ENCODE results near the gene PTPRJ. TPM values are rescaled to one million over a fixed set of nuclear protein-coding genes. Genes with fewer than 3 reads are reported as not detected.
"Not testable (repeated sequence)": the region's sequence is repeated elsewhere in the genome, so short reads cannot be mapped to it uniquely, and the experiment has no call there.

The PTPRJ gene
- total RNA-seq, 1 donor from 2014 or later = 5.9 TPM

DNA sequence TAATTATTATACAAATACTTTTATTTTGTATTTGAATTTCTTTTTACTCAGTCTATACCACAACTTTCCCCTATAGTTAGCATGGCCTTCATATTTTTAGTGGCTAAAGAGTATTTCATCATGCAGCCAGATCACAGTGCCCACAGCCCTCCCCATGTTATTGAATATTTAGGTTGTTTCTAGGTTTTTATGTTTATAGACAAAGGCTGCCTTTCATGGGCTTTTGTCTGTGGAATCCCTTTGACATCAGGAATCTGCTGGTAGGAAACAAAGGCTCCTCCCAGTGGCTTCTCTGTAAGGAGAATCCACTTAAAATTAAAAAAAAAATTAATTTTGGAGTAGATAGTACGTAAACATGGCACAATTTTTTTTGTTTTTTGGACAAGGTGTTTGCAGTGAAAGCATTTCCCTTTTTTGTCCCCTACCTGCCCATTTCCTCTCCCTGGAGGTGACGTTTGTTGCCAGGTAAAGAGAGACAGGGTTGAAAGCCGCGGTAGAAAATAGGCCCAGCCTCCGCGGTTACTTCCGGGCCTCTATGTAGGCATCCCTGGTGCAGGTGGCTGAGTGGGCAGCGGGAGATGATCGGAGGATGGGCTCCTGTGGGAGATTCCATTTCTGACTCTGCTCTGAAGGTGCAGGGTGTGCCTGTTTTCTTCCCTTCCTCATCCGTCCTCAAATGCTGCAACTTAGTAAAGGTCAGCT is 154.0 kb downstream of the PTPRJ start:
- TF ChIP-seq, protein P1, sequence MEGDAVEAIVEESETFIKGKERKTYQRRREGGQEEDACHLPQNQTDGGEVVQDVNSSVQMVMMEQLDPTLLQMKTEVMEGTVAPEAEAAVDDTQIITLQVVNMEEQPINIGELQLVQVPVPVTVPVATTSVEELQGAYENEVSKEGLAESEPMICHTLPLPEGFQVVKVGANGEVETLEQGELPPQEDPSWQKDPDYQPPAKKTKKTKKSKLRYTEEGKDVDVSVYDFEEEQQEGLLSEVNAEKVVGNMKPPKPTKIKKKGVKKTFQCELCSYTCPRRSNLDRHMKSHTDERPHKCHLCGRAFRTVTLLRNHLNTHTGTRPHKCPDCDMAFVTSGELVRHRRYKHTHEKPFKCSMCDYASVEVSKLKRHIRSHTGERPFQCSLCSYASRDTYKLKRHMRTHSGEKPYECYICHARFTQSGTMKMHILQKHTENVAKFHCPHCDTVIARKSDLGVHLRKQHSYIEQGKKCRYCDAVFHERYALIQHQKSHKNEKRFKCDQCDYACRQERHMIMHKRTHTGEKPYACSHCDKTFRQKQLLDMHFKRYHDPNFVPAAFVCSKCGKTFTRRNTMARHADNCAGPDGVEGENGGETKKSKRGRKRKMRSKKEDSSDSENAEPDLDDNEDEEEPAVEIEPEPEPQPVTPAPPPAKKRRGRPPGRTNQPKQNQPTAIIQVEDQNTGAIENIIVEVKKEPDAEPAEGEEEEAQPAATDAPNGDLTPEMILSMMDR (IDR thresholded peaks at IDR 0.05) = no peak

DNA sequence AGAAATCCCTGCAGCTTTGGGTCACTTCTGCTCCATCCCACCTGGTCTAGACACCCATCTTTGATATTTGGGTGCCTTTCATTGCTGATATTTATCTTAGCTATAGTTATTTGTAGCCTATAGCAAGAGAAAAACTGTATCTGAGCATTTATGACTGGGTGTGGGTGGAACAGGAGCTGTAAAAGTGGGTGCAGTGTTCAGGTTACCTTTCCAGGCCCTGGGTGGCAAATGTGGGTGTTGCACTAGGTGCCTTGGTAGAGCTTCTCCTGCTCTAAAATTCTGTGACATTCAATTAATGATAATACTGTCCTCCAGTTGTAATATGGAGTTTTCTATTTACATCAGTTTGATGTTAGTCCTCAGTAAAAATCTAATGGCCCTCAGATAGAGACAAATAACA is 157.9 kb downstream of the PTPRJ start:
- no peak for DNase-seq (ENCODE audit: low spot score in 2 of 2)
- no peaks in the 10 kb centered on the region for H3K9me3 ChIP-seq
- TF ChIP-seq, protein P1 (IDR thresholded peaks at IDR 0.05) = no peak
- H3K27ac ChIP-seq = no peak overlapping the region
- H3K4me3 ChIP-seq = no peak overlapping the region
- H3K4me1 ChIP-seq = peaks cover 0 to 2% of the 10 kb centered on the region in 2 donors
- intact Hi-C loops (cut with DNase I) = no loop called here
- peaks cover 8 to 15% of the 10 kb centered on the region in 2 donors for H3K36me3 ChIP-seq
- no peaks in the 10 kb centered on the region for H3K27me3 ChIP-seq

More for the DNA sequence above, 154.0 kb downstream of the PTPRJ start:
- H3K27me3 ChIP-seq = no peaks in the 10 kb centered on the region
- H3K9me3 ChIP-seq = no peaks in the 10 kb centered on the region
- intact Hi-C loops (cut with DNase I) = no loop called here
- peaks cover 0 to 2% of the 10 kb centered on the region in 2 donors for H3K4me1 ChIP-seq
- H3K27ac ChIP-seq = no peak overlapping the region
- H3K4me3 ChIP-seq = no peak overlapping the region
- no peak for DNase-seq (ENCODE audit: low spot score in 2 of 2)
- peaks cover 0 to 4% of the 10 kb centered on the region in 2 donors for H3K36me3 ChIP-seq

DNA sequence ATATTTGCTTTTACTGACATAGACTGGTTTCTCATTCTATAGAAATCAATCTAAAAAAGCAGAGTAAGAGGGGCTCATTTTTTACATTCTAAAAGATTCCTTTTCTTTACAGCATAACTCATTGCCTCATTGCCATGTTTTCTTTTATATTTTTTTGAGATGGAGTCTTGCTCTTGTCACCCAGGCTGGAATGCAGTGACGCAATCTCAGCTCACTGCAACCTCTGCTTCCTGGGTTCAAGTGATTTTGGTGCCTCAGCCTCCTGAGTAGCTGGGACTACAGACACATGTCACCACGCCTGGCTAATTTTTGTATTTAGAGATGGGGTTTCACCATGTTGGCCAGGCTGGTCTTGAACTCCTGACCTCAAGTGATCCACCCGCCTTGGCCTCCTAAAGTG is 159.5 kb downstream of the PTPRJ start:
- DNase-seq (ENCODE audit: low spot score in 2 of 2) = not testable (repeated sequence)

DNA sequence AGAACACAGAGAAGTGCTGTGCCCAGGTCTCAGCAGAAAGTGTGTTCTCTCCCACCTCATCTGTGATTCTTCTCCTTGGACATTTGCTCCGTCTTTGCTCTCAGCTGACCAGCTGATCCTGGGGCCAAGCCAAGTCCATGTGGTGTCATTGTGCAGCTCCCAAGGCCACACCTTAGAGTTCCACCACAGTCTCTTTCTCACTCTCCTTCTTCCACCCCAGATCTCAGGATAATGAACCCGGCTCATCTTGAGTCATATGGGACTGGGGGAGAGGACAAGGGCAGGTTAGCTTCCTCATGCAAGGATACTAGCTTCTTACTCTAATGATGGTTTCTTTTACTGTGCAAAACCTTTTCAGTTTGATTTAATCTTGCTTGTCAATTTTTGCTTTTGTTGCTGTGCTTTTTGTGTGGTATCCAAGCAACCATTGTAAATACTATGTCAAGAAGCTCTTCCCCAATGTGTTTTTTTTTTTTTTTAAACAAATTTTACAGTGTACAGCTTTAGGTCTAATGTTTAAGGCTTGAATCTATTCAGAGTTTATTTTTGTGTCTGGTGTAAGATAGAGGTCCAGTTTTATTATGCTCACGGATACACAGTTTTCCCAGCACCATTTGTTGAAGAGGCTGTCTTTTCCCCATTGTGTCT is 161.2 kb downstream of the PTPRJ start:
- H3K36me3 ChIP-seq = peaks cover 14 to 25% of the 10 kb centered on the region in 2 donors
- TF ChIP-seq, protein P1 (IDR thresholded peaks at IDR 0.05) = no peak
- H3K4me3 ChIP-seq = no peak overlapping the region
- no peaks in the 10 kb centered on the region for H3K9me3 ChIP-seq
- peaks cover 0 to 2% of the 10 kb centered on the region in 2 donors for H3K4me1 ChIP-seq
- DNase-seq (ENCODE audit: low spot score in 2 of 2) = no peak
- no peaks in the 10 kb centered on the region for H3K27me3 ChIP-seq
- intact Hi-C loops (cut with DNase I) = no loop called here
- no peak overlapping the region for H3K27ac ChIP-seq

More for the DNA sequence above, 159.5 kb downstream of the PTPRJ start:
- peaks cover 11 to 21% of the 10 kb centered on the region in 2 donors for H3K36me3 ChIP-seq
- intact Hi-C loops (cut with DNase I); H3K4me3 ChIP-seq; H3K27me3 ChIP-seq; H3K27ac ChIP-seq; H3K9me3 ChIP-seq; H3K4me1 ChIP-seq: not testable (repeated sequence)

DNA sequence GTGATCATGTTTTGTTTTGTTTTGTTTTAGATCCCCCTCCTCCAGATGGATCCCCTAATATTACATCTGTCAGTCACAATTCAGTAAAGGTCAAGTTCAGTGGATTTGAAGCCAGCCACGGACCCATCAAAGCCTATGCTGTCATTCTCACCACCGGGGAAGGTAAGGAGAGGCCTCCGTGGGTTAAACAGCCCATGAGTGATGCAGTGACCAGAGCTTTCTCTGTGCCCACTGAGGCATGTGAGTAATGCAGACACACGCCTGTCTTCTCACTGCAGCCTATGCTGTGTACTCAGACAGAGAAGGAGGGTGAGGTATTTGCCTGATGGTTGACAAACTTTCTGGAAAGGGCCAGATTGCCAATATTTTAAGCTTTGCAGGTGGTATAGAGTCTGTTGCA is 162.5 kb downstream of the PTPRJ start:
- TF ChIP-seq, protein P1 (IDR thresholded peaks at IDR 0.05) = no peak
- Histone ChIP-seq H3K36me3 (peaks cover 14 to 25% of the 10 kb centered on the region in 2 donors), H3K4me1 (no peaks in the 10 kb centered on the region), H3K27ac (no peak overlapping the region), H3K4me3 (no peak overlapping the region), H3K27me3 (no peaks in the 10 kb centered on the region), H3K9me3 (no peaks in the 10 kb centered on the region)
- intact Hi-C loops (cut with DNase I) = no loop called here
- DNase-seq (ENCODE audit: low spot score in 2 of 2) = no peak

DNA sequence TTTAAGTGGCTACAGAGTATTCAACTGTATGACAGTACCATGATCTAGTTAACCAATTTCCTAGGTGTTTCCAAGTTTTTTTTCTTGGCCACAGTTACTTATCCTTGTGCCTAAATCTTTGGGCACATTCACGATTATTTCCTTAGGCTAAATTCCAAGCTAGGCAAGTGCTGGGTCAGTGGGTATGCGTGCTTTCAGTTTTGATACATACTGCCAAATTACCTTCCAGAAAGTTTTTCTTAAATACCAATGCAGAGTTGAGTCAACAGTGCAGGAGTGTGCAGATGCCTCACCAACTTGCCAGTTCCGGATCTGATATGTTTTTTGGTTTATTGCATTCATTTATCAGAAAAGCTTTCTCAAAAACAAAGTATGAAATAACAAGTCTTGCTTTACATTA is 168.4 kb downstream of the PTPRJ start:
- Histone ChIP-seq H3K36me3 (peaks cover 8 to 13% of the 10 kb centered on the region in 2 donors), H3K27ac (no peak overlapping the region), H3K27me3 (no peaks in the 10 kb centered on the region), H3K4me3 (no peak overlapping the region), H3K9me3 (peaks cover 0 to 4% of the 10 kb centered on the region in 2 donors), H3K4me1 (no peaks in the 10 kb centered on the region)
- TF ChIP-seq, protein P1 (IDR thresholded peaks at IDR 0.05) = no peak
- DNase-seq (ENCODE audit: low spot score in 2 of 2) = no peak
- intact Hi-C loops (cut with DNase I) = no loop called here

All from ascending aorta (tissue), 2 donors.